ENCODE data around the gene BAIAP2L1. TPM values are rescaled to one million over a fixed set of nuclear protein-coding genes. Genes with fewer than 3 reads are reported as not detected.

The BAIAP2L1 gene
- total RNA-seq, 6 experiments from 2014 or later, result 9.1 to 29.5 (median 25.2) TPM

GRCh38 chr7:98307971-98308466 is 92.9 kb downstream of the BAIAP2L1 start:
- no peak for ATAC-seq
- no peak for DNase-seq
- Histone ChIP-seq H3K27me3 (no peaks in the 10 kb centered on the region), H3K9me3 (no peaks in the 10 kb centered on the region), H3K36me3 (peaks cover 0 to 60% (median 8%) of the 10 kb centered on the region in 4 donors), H3K4me1 (no peaks in the 10 kb centered on the region), H3K27ac (no peak overlapping the region), H3K4me3 (no peak overlapping the region)
- intact Hi-C loops (cut with DNase I), result no loop called here
- TF ChIP-seq POLR2A (IDR thresholded peaks at IDR 0.05) (no peak), CTCF (IDR thresholded peaks at IDR 0.05) (no peak)
- WGBS (ENCODE audit: insufficient coverage, low coverage, low lambda C conversion rate, missing lambda C conversion rate), result 100% methylated on average over 3 of the region's 14 CpGs

GRCh38 chr7:98305951-98306535 is 94.8 kb downstream of the BAIAP2L1 start:
- Histone ChIP-seq H3K27me3 (no peaks in the 10 kb centered on the region), H3K27ac (no peak overlapping the region), H3K9me3 (no peaks in the 10 kb centered on the region), H3K4me1 (peaks cover 0 to 10% (median 4%) of the 10 kb centered on the region in 4 donors), H3K4me3 (no peak overlapping the region), H3K36me3 (peaks cover 0 to 45% (median 8%) of the 10 kb centered on the region in 4 donors)
- no peak for TF ChIP-seq POLR2A (IDR thresholded peaks at IDR 0.05)
- TF ChIP-seq CTCF (IDR thresholded peaks at IDR 0.05), result no peak
- DNase-seq (peak in 1 of 3 donors; percentile 31), ATAC-seq (no peak)
- intact Hi-C loops (cut with DNase I), result no loop called here
- WGBS (ENCODE audit: insufficient coverage, low coverage, low lambda C conversion rate, missing lambda C conversion rate), result 71% methylated on average over 15 of the region's 22 CpGs

GRCh38 chr7:98303906-98304305 is 97.0 kb downstream of the BAIAP2L1 start:
- intact Hi-C loops (cut with DNase I), result no loop called here
- no peak overlapping the region for H3K27ac ChIP-seq
- DNase-seq (no peak), ATAC-seq (no peak)
- H3K4me1 ChIP-seq, result peaks cover 0 to 20% (median 9%) of the 10 kb centered on the region in 4 donors
- H3K9me3 ChIP-seq, result no peaks in the 10 kb centered on the region
- peaks cover 0 to 29% (median 8%) of the 10 kb centered on the region in 4 donors for H3K36me3 ChIP-seq
- 87% methylated on average over 7 of the region's 15 CpGs for WGBS (ENCODE audit: insufficient coverage, low coverage, low lambda C conversion rate, missing lambda C conversion rate)
- no peak overlapping the region for H3K4me3 ChIP-seq
- H3K27me3 ChIP-seq, result no peaks in the 10 kb centered on the region
- no peak for TF ChIP-seq CTCF (IDR thresholded peaks at IDR 0.05)
- TF ChIP-seq POLR2A (IDR thresholded peaks at IDR 0.05), result no peak

- peaks cover 0 to 20% (median 9%) of the 10 kb centered on the region in 4 donors for H3K4me1 ChIP-seq
- DNase-seq (no peak), ATAC-seq (no peak)
- H3K27ac ChIP-seq, result no peak overlapping the region
- H3K27me3 ChIP-seq, result no peaks in the 10 kb centered on the region
- peaks cover 0 to 29% (median 8%) of the 10 kb centered on the region in 4 donors for H3K36me3 ChIP-seq
- TF ChIP-seq POLR2A (IDR thresholded peaks at IDR 0.05) (no peak), CTCF (IDR thresholded peaks at IDR 0.05) (no peak)
- intact Hi-C loops (cut with DNase I), result no loop called here
- no peak overlapping the region for H3K4me3 ChIP-seq
- no peaks in the 10 kb centered on the region for H3K9me3 ChIP-seq
- 91% methylated on average over 15 of the region's 19 CpGs for WGBS (ENCODE audit: insufficient coverage, low coverage, low lambda C conversion rate, missing lambda C conversion rate)
These were observed 97.6 kb downstream of the BAIAP2L1 start for GRCh38 chr7:98303176-98303865.

Measured in right lobe of liver (tissue), 6 donors.